Prostate gland (tissue), 2 donors: ENCODE results near the gene ZXDC. TPM values are rescaled to one million over a fixed set of nuclear protein-coding genes. Genes with fewer than 3 reads are reported as not detected.

Experiments
- DNase-seq: peaks from one replicate; pipeline ENCODE4 v3.0.0-alpha.2; 2019; ENCODE audit warnings: low spot score
- H3K27ac ChIP-seq, 2 donors: fragments of 200-600 bp; sonication (generic); 2 replicates each; pipeline ENCODE4 v1.5.1; 2017 to 2019
- H3K27me3 ChIP-seq: fragments of 200-600 bp; sonication (generic); replicated peaks from 2 replicates; pipeline ENCODE4 v1.5.1; 2019; ENCODE audit not compliant: insufficient read depth
- H3K36me3 ChIP-seq, 2 donors: fragments of 200-600 bp; sonication (generic); 1 replicate in 1 of 2; 2 replicates in 1 of 2; pipeline versions ENCODE4 v1.5.1 to v1.8.1; 2017 to 2019
- H3K4me1 ChIP-seq: fragments of 200-600 bp; sonication (generic); replicated peaks from 2 replicates; pipeline ENCODE4 v1.5.1; 2019
- H3K4me3 ChIP-seq, 2 donors: fragments of 200-600 bp; sonication (generic); 2 replicates each; pipeline ENCODE4 v1.5.1; 2017 to 2019
- H3K9me3 ChIP-seq: fragments of 200-600 bp; sonication (generic); 2 replicates; pipeline ENCODE4 v1.5.1; 2017
- CTCF ChIP-seq, 4 experiments: fragments of 200-600 bp in 2 of 4; fragments of 450-650 bp in 2 of 4; sonication (generic) in 2 of 4; IDR thresholded peaks; 1 replicate in 3 of 4; 2 replicates in 1 of 4; pipeline ENCODE4 v1.5.1; 2016 to 2019; ENCODE audit warnings: antibody characterized with exemption in 4 of 4, mild to moderate bottlenecking in 2 of 4, moderate library complexity in 2 of 4
- POLR2A ChIP-seq: fragments of 450-650 bp; IDR thresholded peaks from one replicate; pipeline ENCODE4 v1.6.1; 2016; ENCODE audit warnings: antibody characterized with exemption, mild to moderate bottlenecking
- POLR2AphosphoS5 ChIP-seq: sonication (generic); formaldehyde crosslinking; IDR thresholded peaks from one replicate; pipeline ENCODE4 v1.6.1; 2017; ENCODE audit warnings: antibody characterized with exemption
- WGBS: methylation state at CpG from one replicate; pipeline ENCODE4 v1.1.5; 2018; 5-methylcytosine and 5-hydroxymethylcytosine counted together
- intact Hi-C: fragments of 100-400 bp; cut with DNase I; formaldehyde crosslinking; loops from one replicate; pipeline ENCODE4 v1.14.2; 2022
- total RNA-seq, 2 donors: library from RNA; depleted of rRNA; stranded (reverse); fragments of >200 nt; gene quantifications; one replicate each; pipeline ENCODE4 v1.1.0, GENCODE V29; 2016

The ZXDC gene
- total RNA-seq, 2 donors from 2014 or later, result 47.7 to 87.0 TPM

GRCh38 chr3:126442856-126443242 lies 32.8 kb downstream of the ZXDC start:
- Histone ChIP-seq H3K36me3 (no peaks in the 10 kb centered on the region), H3K4me3 (no peak overlapping the region), H3K9me3 (no peaks in the 10 kb centered on the region), H3K27ac (no peak overlapping the region), H3K27me3 (no peaks in the 10 kb centered on the region), H3K4me1 (no peaks in the 10 kb centered on the region)
- WGBS, result 82% methylated on average over 3 of the region's 3 CpGs
- intact Hi-C loops, result no loop called here
- no peak for TF ChIP-seq CTCF (IDR thresholded peaks at IDR 0.05)
- no peak for TF ChIP-seq POLR2A
- TF ChIP-seq POLR2AphosphoS5, result no peak
- no peak for DNase-seq

GRCh38 chr3:126442094-126442855 lies 33.4 kb downstream of the ZXDC start:
- no peaks in the 10 kb centered on the region for H3K9me3 ChIP-seq
- intact Hi-C loops, result no loop called here
- no peak for TF ChIP-seq POLR2A
- TF ChIP-seq POLR2AphosphoS5, result no peak
- TF ChIP-seq CTCF (IDR thresholded peaks at IDR 0.05), result no peak
- no peak for DNase-seq
- H3K27ac ChIP-seq, result no peak overlapping the region
- no peaks in the 10 kb centered on the region for H3K36me3 ChIP-seq
- H3K27me3 ChIP-seq, result no peaks in the 10 kb centered on the region
- no peak overlapping the region for H3K4me3 ChIP-seq
- WGBS, result 81% methylated on average over 13 of the region's 13 CpGs
- H3K4me1 ChIP-seq, result no peaks in the 10 kb centered on the region

GRCh38 chr3:126441256-126441880 lies 34.3 kb downstream of the ZXDC start:
- Histone ChIP-seq H3K4me1 (no peaks in the 10 kb centered on the region), H3K4me3 (no peak overlapping the region), H3K27me3 (no peaks in the 10 kb centered on the region), H3K9me3 (no peaks in the 10 kb centered on the region), H3K27ac (no peak overlapping the region), H3K36me3 (no peaks in the 10 kb centered on the region)
- 83% methylated on average over 19 of the region's 20 CpGs for WGBS
- DNase-seq, result no peak
- TF ChIP-seq POLR2AphosphoS5 (no peak), CTCF (IDR thresholded peaks at IDR 0.05) (no peak), POLR2A (no peak)
- intact Hi-C loops, result no loop called here

- no peak overlapping the region for H3K4me3 ChIP-seq
- H3K27me3 ChIP-seq, result no peaks in the 10 kb centered on the region
- 83% methylated on average over 9 of the region's 9 CpGs for WGBS
- no peaks in the 10 kb centered on the region for H3K4me1 ChIP-seq
- TF ChIP-seq CTCF (IDR thresholded peaks at IDR 0.05), result no peak
- no peaks in the 10 kb centered on the region for H3K9me3 ChIP-seq
- H3K36me3 ChIP-seq, result no peaks in the 10 kb centered on the region
- DNase-seq, result no peak
- intact Hi-C loops, result no loop called here
- no peak overlapping the region for H3K27ac ChIP-seq
These were observed 35.0 kb downstream of the ZXDC start for GRCh38 chr3:126440709-126440995.
